Lower leg skin (tissue), 4 donors: ENCODE data around the gene L3HYPDH. TPM values are rescaled to one million over a fixed set of nuclear protein-coding genes. Genes with fewer than 3 reads are reported as not detected.

Source experiments
- DNase-seq, 2 donors: peaks; one replicate each; pipeline ENCODE4 v3.0.0-alpha.2; 2019; ENCODE audit warnings: low spot score in 2 of 2
- H3K4me3 ChIP-seq: fragments of 200-600 bp; sonication (generic); 2 replicates; pipeline ENCODE4 v1.5.1; 2017; ENCODE audit warnings: mild to moderate bottlenecking, low read depth; ENCODE audit not compliant: poor library complexity, severe bottlenecking
- CTCF ChIP-seq, 3 donors: fragments of 450-650 bp; IDR thresholded peaks; one replicate each; pipeline ENCODE4 v1.5.1; 2016; ENCODE audit warnings: antibody characterized with exemption in 3 of 3, mild to moderate bottlenecking in 3 of 3, moderate library complexity in 2 of 3
- POLR2A ChIP-seq, 2 donors: fragments of 450-650 bp; IDR thresholded peaks; one replicate each; pipeline ENCODE4 v1.6.1; 2016 to 2017; ENCODE audit warnings: antibody characterized with exemption in 2 of 2, mild to moderate bottlenecking in 1 of 2, moderate library complexity in 1 of 2
- WGBS, 2 donors: methylation state at CpG; one replicate each; pipeline ENCODE4 v1.1.5; 2018; 5-methylcytosine and 5-hydroxymethylcytosine counted together
- intact Hi-C: fragments of 100-400 bp; cut with DNase I; formaldehyde crosslinking; loops from one replicate; pipeline ENCODE4 v1.15.0; 2023; ENCODE audit warnings: low total_unique reads
- total RNA-seq, 4 donors: library from RNA; depleted of rRNA; stranded (reverse); fragments of >200 nt; gene quantifications; one replicate each; pipeline ENCODE4 v1.1.0, GENCODE V29; 2016

L3HYPDH gene
- total RNA-seq, 4 donors from 2014 or later, result 7.1 to 28.1 (median 16.8) TPM

DNA sequence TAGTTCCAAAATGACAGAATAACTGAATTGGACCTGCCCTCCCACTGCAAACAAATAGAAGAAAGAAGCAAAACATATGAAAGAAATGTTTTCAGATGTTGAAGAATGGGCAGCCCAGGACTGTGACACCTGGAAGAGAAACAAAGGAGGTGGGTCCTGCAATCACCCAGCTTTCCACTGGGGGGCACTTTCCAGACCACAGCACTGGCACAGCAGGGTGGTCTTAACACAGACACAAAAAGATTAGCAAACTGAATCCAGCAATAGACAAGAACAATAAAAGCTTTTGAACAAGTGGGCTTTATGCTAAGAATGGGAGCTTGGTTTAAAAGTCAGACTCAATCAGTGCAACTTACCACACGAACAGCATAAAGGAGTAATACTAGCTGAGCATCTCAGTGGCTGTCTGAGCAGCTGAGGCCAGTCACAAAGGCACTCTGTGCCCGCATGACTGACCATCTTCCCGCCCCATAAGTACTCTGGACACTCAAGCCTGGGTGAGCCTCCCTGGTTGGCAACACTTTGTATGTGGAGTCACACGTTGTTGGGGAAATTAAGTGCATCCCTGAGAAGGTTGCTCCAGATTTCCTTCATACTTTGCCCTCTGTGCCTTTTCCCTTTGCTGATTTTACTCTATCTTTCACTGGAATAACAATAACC, 27.8 kb upstream of the L3HYPDH start:
- TF ChIP-seq CTCF (IDR thresholded peaks at IDR 0.05) (no peak), POLR2A (IDR thresholded peaks at IDR 0.05) (no peak)
- 76 to 78% methylated on average over 4 of the region's 4 CpGs for WGBS, 2 donors
- intact Hi-C loops, result no loop called here
- H3K4me3 ChIP-seq, result no peak overlapping the region
- DNase-seq, result no peak

GRCh38 chr14:59510966-59511365, 26.8 kb upstream of the L3HYPDH start:
- intact Hi-C loops, result no loop called here
- DNase-seq, result no peak
- WGBS, 2 donors, result 15 to 45% methylated on average over 3 of the region's 3 CpGs
- TF ChIP-seq CTCF (IDR thresholded peaks at IDR 0.05) (no peak), POLR2A (IDR thresholded peaks at IDR 0.05) (no peak)
- no peak overlapping the region for H3K4me3 ChIP-seq

DNA sequence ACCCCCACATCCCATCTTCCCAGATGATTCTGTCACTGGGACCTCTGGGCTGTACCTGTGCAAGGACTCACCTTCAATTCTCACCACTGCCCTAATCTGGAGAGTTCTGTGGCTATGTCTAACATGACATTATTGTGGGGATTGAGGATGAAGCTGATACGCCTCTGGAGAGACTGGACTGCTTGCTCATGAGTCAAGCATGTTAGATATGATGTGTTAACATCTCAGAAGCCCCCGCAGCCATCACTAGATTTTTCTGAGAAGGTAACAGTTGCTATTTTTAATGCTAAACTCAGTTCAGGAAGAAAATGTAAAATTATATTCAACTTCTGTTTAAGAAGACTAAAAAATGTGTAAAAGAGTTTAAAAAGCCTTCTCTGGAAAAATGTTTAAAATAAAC, 25.8 kb upstream of the L3HYPDH start:
- no peak overlapping the region for H3K4me3 ChIP-seq
- TF ChIP-seq POLR2A (IDR thresholded peaks at IDR 0.05) (no peak), CTCF (IDR thresholded peaks at IDR 0.05) (no peak)
- 84 to 86% methylated on average over 2 of the region's 2 CpGs for WGBS, 2 donors
- no peak for DNase-seq
- intact Hi-C loops, result no loop called here

DNA sequence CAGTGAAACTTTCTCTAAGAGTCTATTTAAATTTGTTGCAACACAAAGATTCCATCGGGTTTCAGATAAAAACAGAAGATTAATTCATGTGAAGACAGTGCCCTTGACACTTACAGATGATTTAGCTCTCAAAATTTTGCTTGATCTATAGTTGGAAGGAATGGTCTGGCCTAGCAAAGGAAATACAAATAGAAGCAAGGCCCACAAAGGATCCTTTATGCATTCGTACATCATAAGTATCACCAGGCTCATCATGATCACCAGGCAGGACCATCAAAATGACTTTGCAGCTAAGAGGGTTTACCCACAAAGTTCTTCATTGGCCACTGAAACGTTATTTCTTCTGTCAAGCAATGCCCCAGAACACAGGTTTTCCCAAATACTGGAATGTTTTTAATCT, 24.9 kb upstream of the L3HYPDH start:
- no peak overlapping the region for H3K4me3 ChIP-seq
- WGBS, 2 donors, result 75 to 77% methylated on average over 3 of the region's 3 CpGs
- no peak for TF ChIP-seq POLR2A (IDR thresholded peaks at IDR 0.05)
- TF ChIP-seq CTCF (IDR thresholded peaks at IDR 0.05), result no peak
- DNase-seq, result no peak
- intact Hi-C loops, result no loop called here

DNA sequence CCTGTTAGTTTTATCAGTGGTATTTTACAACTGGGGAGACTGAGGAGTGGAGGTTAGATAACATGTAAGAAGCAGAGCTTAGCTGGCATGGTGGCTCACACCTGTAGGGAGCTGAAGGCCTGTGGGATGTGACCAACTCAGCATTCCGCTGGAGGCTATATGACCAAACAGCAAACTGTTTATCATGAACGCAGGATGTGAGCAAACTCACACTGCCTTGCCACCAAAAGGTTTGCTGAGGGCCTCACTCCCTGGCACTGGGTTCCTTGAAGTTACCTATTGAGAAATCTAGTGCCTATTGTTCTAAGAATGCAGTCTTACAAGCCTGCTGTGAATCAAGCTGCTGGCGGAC, 23.5 kb upstream of the L3HYPDH start:
- intact Hi-C loops, result no loop called here
- H3K4me3 ChIP-seq, result no peak overlapping the region
- TF ChIP-seq CTCF (IDR thresholded peaks at IDR 0.05) (no peak), POLR2A (IDR thresholded peaks at IDR 0.05) (no peak)
- no peak for DNase-seq
- 97 to 98% methylated on average over 3 of the region's 3 CpGs for WGBS, 2 donors
